MM.1S (cell line): ENCODE data around the gene DIAPH3.

Experiments used
- DNase-seq: peaks from one replicate; pipeline ENCODE4 v3.0.0-alpha.2; 2015
- H2AFZ ChIP-seq: fragments of 300-600 bp; sonication (generic); 2 replicates; pipeline ENCODE4 v1.6.0; 2016; ENCODE audit warnings: antibody characterized with exemption, low read length
- H3F3A ChIP-seq: fragments of 300-600 bp; sonication (generic); 2 replicates; pipeline ENCODE4 v1.6.1; 2016; ENCODE audit warnings: mild to moderate bottlenecking, antibody characterized with exemption, low read length, moderate library complexity, mixed read lengths; ENCODE audit not compliant: insufficient read depth
- H3K27ac ChIP-seq: fragments of 300-600 bp; sonication (generic); 2 replicates; pipeline ENCODE4 v1.5.1; 2016; ENCODE audit warnings: mild to moderate bottlenecking, low read length
- H3K27me3 ChIP-seq: fragments of 300-600 bp; sonication (generic); replicated peaks from 2 replicates; pipeline ENCODE4 v1.6.0; 2016; ENCODE audit warnings: low read length; ENCODE audit not compliant: insufficient read depth
- H3K36me3 ChIP-seq: fragments of 300-600 bp; sonication (generic); replicated peaks from 2 replicates; pipeline ENCODE4 v1.6.1; 2016; ENCODE audit warnings: mild to moderate bottlenecking, low read length, mixed read lengths; ENCODE audit not compliant: insufficient read depth
- H3K4me1 ChIP-seq: fragments of 300-600 bp; sonication (generic); 2 replicates; pipeline ENCODE4 v1.6.1; 2016; ENCODE audit warnings: low read length, mixed read lengths
- H3K4me2 ChIP-seq: fragments of 300-600 bp; sonication (generic); 2 replicates; pipeline ENCODE4 v1.6.0; 2016; ENCODE audit warnings: low read depth, low read length
- H3K4me3 ChIP-seq: fragments of 300-600 bp; sonication (generic); 2 replicates; pipeline ENCODE4 v1.5.1; 2016; ENCODE audit warnings: low read length, mixed read lengths
- H3K79me2 ChIP-seq: fragments of 300-600 bp; sonication (generic); 2 replicates; pipeline ENCODE4 v1.6.1; 2016; ENCODE audit warnings: mixed run types, low read length, mixed read lengths
- H3K9ac ChIP-seq: fragments of 300-600 bp; sonication (generic); 2 replicates; pipeline ENCODE4 v1.6.1; 2016; ENCODE audit warnings: low read length, mixed read lengths
- H3K9me2 ChIP-seq: fragments of 300-600 bp; sonication (generic); replicated peaks from 2 replicates; pipeline ENCODE4 v1.6.1; 2016; ENCODE audit warnings: mild to moderate bottlenecking, low read length, mixed read lengths; ENCODE audit not compliant: insufficient read depth
- H3K9me3 ChIP-seq: fragments of 300-600 bp; sonication (generic); replicated peaks from 2 replicates; pipeline ENCODE4 v1.6.1; 2016; ENCODE audit warnings: mild to moderate bottlenecking, low read length, mixed read lengths; ENCODE audit not compliant: insufficient read depth
- H4K20me1 ChIP-seq: fragments of 300-600 bp; sonication (generic); 2 replicates; pipeline ENCODE4 v1.6.1; 2016; ENCODE audit warnings: mild to moderate bottlenecking, low read length, moderate library complexity, mixed read lengths; ENCODE audit not compliant: insufficient read depth
- EZH2 ChIP-seq: fragments of 300-600 bp; sonication (generic); optimal IDR thresholded peaks from 2 replicates; pipeline ENCODE3; 2017; ENCODE audit warnings: low read depth, mild to moderate bottlenecking, antibody characterized with exemption, low read length, mixed read lengths
- EZH2phosphoT487 ChIP-seq: fragments of 300-600 bp; sonication (generic); IDR thresholded peaks from 2 replicates; pipeline ENCODE4 v1.6.1; 2018; ENCODE audit warnings: antibody characterized with exemption, low read length
- TF ChIP-seq, protein P1 (sequence below): fragments of 300-600 bp; sonication (generic); IDR thresholded peaks from 2 replicates; pipeline ENCODE4 v1.5.1; 2016; ENCODE audit warnings: antibody characterized with exemption, low read length, mixed read lengths

DIAPH3 gene

DNA sequence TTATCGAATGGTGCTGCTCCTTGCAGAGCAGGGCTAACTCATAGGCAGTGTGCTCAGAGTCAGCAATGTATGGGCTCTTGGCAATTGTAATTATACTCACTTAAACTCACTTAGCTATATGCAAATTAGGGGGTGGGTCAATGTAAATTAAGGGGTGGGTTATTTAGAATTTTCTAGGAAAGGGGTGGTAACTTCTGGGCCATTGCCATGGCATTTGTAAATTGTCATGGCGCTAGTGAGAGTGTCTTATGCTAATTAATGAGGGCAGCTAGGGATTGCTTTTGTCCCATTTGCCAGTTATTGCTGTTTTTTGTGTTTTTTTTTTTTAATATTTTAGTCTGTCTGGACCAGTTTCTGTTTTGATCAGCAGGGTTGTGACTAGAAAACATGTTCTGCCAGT lies 68.4 kb downstream of the DIAPH3 start:
- H3K27me3 ChIP-seq: no peaks in the 10 kb centered on the region
- H3K9ac ChIP-seq: no peak overlapping the region
- no peak overlapping the region for H3K27ac ChIP-seq
- H3K4me1 ChIP-seq: no peaks in the 10 kb centered on the region
- TF ChIP-seq EZH2phosphoT487: no peak
- no peak for TF ChIP-seq EZH2
- TF ChIP-seq, protein P1, sequence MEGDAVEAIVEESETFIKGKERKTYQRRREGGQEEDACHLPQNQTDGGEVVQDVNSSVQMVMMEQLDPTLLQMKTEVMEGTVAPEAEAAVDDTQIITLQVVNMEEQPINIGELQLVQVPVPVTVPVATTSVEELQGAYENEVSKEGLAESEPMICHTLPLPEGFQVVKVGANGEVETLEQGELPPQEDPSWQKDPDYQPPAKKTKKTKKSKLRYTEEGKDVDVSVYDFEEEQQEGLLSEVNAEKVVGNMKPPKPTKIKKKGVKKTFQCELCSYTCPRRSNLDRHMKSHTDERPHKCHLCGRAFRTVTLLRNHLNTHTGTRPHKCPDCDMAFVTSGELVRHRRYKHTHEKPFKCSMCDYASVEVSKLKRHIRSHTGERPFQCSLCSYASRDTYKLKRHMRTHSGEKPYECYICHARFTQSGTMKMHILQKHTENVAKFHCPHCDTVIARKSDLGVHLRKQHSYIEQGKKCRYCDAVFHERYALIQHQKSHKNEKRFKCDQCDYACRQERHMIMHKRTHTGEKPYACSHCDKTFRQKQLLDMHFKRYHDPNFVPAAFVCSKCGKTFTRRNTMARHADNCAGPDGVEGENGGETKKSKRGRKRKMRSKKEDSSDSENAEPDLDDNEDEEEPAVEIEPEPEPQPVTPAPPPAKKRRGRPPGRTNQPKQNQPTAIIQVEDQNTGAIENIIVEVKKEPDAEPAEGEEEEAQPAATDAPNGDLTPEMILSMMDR: no peak
- no peak overlapping the region for H2AFZ ChIP-seq
- H4K20me1 ChIP-seq: no peaks in the 10 kb centered on the region
- H3K36me3 ChIP-seq: no peaks in the 10 kb centered on the region
- H3K79me2 ChIP-seq: no peaks in the 10 kb centered on the region
- H3K4me2 ChIP-seq: no peak overlapping the region
- DNase-seq: no peak
- no peaks in the 10 kb centered on the region for H3K9me3 ChIP-seq
- H3K4me3 ChIP-seq: no peak overlapping the region
- H3K9me2 ChIP-seq: no peaks in the 10 kb centered on the region
- no peaks in the 10 kb centered on the region for H3F3A ChIP-seq

DNA sequence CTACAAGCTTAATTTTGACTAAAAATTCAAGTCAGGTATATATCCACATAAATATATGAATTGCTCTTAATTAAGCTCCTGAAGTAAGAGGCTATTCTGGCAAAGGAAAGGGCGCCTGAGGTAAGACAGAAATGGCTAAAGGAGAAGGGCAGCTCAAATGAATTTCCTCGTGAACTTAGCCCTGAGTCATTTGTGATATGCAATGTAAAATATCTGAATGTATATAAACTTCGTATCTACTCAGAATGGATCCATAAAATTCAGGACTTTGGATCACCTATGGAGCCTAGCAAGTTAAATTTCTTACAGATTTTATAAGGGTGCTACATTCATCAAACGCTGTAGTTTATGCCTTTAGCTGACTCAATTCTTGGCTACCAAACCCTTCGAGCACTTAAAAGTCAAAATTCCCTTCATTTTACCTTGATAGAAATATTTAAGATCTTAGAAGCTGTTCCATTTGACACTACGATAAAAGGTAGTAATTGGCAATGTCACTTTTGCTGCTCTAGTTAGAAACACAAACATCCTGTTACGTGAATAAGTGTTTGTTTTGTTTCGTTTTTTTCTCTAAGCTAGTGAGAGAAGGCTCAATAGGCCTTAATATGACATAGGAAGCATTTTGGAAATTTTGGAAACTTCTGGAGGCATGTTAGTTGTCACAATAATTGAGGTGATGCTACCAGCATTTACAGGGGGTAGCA lies 69.2 kb downstream of the DIAPH3 start:
- no peak overlapping the region for H3K9ac ChIP-seq
- H3K9me2 ChIP-seq: no peaks in the 10 kb centered on the region
- no peaks in the 10 kb centered on the region for H3K79me2 ChIP-seq
- no peaks in the 10 kb centered on the region for H3F3A ChIP-seq
- no peaks in the 10 kb centered on the region for H3K9me3 ChIP-seq
- no peak for DNase-seq
- TF ChIP-seq EZH2phosphoT487: no peak
- no peaks in the 10 kb centered on the region for H4K20me1 ChIP-seq
- H3K4me1 ChIP-seq: no peaks in the 10 kb centered on the region
- no peak overlapping the region for H2AFZ ChIP-seq
- H3K27ac ChIP-seq: no peak overlapping the region
- H3K4me2 ChIP-seq: no peak overlapping the region
- H3K27me3 ChIP-seq: no peaks in the 10 kb centered on the region
- no peaks in the 10 kb centered on the region for H3K36me3 ChIP-seq
- H3K4me3 ChIP-seq: no peak overlapping the region

DNA sequence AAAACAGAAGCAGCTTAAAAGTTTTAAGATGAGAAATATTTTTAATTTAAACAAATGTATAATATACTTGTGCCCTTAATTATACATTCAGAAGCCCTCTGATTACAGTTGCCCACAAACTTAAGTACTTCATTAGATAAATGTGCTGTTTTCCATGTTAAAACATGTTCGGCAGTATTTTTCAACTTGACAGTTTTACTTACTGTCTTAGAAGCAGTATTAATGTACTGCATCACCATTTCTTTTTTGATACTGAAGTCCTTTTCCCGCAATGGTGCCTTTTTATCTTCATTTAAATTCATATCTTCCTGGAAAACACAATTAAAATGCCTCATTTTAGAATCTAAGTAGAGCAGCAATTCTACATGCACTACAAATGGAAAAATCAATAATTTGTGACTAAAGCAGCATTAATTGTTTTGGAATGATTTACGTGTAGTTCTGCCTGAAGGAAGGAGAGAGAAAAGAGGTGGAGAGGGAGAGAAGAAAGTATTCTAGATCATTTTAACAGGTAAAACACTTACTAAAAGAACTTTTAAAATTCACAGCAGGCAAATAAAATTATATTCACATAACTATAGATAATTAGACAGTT lies 70.2 kb downstream of the DIAPH3 start:
- Histone ChIP-seq H3K27ac (no peak overlapping the region), H3K27me3 (no peaks in the 10 kb centered on the region), H3K4me2 (no peak overlapping the region), H2AFZ (no peak overlapping the region), H4K20me1 (no peaks in the 10 kb centered on the region), H3K4me3 (no peak overlapping the region), H3K9ac (no peak overlapping the region), H3K36me3 (no peaks in the 10 kb centered on the region), H3K9me3 (no peaks in the 10 kb centered on the region), H3K79me2 (no peaks in the 10 kb centered on the region), H3F3A (no peaks in the 10 kb centered on the region), H3K9me2 (no peaks in the 10 kb centered on the region), H3K4me1 (no peaks in the 10 kb centered on the region)
- TF ChIP-seq, protein P1: no peak
- TF ChIP-seq EZH2: no peak
- TF ChIP-seq EZH2phosphoT487: no peak
- no peak for DNase-seq

DNA sequence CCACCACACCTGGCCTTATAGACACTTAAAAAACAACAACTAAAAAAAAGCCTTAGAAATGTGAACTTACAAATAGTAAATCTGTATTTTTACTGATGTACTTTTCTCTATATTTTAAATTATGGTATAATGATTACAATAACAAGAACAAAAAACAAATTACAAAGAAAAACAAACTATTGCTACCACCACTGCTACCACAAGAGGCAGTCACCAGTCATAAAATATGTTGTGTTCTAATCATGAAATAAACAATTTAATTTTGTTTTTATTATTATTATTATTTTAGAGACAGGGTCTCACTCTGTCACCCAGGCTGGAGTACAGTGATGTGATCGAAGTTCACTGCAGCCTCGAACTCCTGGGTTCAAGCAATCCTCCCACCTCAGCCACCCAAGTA lies 72.2 kb downstream of the DIAPH3 start:
- Histone ChIP-seq H3K9me3 (no peaks in the 10 kb centered on the region), H2AFZ (no peak overlapping the region), H3K27me3 (no peaks in the 10 kb centered on the region), H3K9ac (no peak overlapping the region), H4K20me1 (no peaks in the 10 kb centered on the region), H3K4me3 (no peak overlapping the region), H3K4me2 (no peak overlapping the region), H3K79me2 (no peaks in the 10 kb centered on the region), H3K4me1 (no peaks in the 10 kb centered on the region), H3K9me2 (no peaks in the 10 kb centered on the region), H3K36me3 (no peaks in the 10 kb centered on the region), H3K27ac (no peak overlapping the region), H3F3A (no peaks in the 10 kb centered on the region)
- DNase-seq: no peak
- TF ChIP-seq, protein P1: no peak
- TF ChIP-seq EZH2 (no peak), EZH2phosphoT487 (no peak)
